ENCODE measurements around the gene GUCA1A. TPM values are rescaled to one million over a fixed set of nuclear protein-coding genes. Genes with fewer than 3 reads are reported as not detected.
"Not testable (repeated sequence)": the region's sequence is repeated elsewhere in the genome, so short reads cannot be mapped to it uniquely, and the experiment has no call there.

Gene GUCA1A
- total RNA-seq, 1 donor from 2014 or later, result not detected

DNA sequence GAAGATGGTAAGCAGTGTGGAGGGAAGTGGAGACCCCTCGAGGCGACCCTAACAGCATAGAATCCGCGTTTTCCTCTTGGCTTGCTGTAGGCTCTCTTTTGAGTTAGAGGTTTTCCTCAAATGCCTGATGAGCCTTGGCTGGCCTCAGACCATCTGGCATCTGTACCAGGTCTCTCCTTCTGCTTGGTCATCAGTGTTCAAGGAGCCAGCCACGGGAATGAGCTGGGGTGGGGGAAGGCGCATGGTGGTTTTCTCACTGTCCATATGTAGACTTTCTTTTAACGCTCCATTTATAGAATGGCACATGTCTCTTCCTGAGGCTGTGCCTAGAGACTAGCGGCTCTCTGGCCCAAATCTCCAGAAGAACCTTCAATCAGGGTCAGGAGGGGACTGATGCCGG lies 8.1 kb upstream of the GUCA1A start:
- no peak for TF ChIP-seq POLR2AphosphoS5 (IDR thresholded peaks at IDR 0.05; ENCODE audit: insufficient read depth in 1 of 2, low read depth in 1 of 2)
- TF ChIP-seq POLR2A (IDR thresholded peaks at IDR 0.05), result no peak
- TF ChIP-seq, protein P1, sequence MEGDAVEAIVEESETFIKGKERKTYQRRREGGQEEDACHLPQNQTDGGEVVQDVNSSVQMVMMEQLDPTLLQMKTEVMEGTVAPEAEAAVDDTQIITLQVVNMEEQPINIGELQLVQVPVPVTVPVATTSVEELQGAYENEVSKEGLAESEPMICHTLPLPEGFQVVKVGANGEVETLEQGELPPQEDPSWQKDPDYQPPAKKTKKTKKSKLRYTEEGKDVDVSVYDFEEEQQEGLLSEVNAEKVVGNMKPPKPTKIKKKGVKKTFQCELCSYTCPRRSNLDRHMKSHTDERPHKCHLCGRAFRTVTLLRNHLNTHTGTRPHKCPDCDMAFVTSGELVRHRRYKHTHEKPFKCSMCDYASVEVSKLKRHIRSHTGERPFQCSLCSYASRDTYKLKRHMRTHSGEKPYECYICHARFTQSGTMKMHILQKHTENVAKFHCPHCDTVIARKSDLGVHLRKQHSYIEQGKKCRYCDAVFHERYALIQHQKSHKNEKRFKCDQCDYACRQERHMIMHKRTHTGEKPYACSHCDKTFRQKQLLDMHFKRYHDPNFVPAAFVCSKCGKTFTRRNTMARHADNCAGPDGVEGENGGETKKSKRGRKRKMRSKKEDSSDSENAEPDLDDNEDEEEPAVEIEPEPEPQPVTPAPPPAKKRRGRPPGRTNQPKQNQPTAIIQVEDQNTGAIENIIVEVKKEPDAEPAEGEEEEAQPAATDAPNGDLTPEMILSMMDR (IDR thresholded peaks at IDR 0.05), result no peak
- no peaks in the 10 kb centered on the region for H3K9me3 ChIP-seq
- peaks cover 4% of the 10 kb centered on the region for H3K4me1 ChIP-seq
- no peaks in the 10 kb centered on the region for H3K27me3 ChIP-seq
- DNase-seq (ENCODE audit: extremely low spot score in 2 of 2), result no peak
- no peak overlapping the region for H3K27ac ChIP-seq
- intact Hi-C loops (cut with DNase I), result loop anchor here (5.0 kb wide), 1 partner anchor 88 kb away; no protein-coding TSS in a partner anchor
- H3K36me3 ChIP-seq, result no peaks in the 10 kb centered on the region
- no peak overlapping the region for H3K4me3 ChIP-seq

DNA sequence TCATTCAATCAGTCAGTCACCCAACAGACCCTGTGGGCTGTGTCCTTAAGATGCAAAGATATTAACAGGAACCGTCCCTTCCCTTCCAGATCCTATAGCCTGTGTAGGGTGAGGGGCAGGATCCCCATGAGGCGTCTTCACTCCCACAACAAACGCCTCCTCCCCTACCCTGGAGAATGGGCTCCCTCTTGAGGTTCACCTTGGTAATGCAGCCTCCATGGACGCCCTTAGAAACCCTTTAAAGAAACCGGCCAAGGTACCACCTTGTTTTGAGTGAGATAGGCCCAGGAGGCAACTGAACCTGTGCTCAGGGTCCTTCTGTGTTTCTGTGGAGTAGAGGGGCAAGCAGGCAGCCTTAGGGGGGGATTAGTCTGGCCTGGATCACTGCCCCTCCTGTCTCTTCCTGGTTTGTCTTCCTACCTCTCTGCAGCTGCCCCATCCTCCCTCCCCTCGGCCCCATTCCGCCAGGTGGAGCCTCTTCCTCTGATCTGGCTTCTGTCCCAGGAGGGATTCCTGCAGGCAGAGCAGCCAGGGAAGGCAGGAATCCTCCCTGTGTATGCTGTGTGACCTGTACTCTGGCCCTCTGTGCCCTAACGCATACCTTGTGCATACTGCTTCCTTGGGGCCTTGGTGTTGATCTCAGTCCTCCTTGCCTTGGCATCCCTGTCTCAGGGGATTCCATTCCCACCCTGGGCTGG lies 6.6 kb upstream of the GUCA1A start:
- no peak overlapping the region for H3K27ac ChIP-seq

DNA sequence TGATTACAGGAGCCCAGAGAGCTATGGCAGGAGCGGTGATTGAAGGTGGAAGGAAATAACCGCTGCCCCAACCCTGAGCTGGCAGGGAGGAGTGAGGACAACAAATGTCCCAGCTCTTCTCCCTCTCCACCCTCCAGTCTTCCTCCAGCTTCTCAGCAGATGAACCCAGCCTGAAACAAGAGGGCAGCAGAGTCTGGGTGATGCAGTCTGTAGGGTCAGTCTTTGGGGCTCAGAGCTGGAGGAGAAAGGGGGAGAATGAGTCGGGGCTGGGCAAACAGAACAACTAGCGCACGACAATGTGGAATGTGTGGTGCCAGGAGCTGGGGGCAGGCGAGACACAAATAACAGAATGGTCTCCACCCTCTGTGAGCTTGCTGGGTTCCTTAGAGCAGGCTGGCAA lies 4.5 kb upstream of the GUCA1A start:
- H3K4me3 ChIP-seq, result no peak overlapping the region
- H3K9me3 ChIP-seq, result no peaks in the 10 kb centered on the region
- intact Hi-C loops (cut with DNase I), result loop anchor here (5.0 kb wide), 1 partner anchor 91 kb away; no protein-coding TSS in a partner anchor
- no peaks in the 10 kb centered on the region for H3K4me1 ChIP-seq
- no peaks in the 10 kb centered on the region for H3K36me3 ChIP-seq
- H3K27ac ChIP-seq, result no peak overlapping the region
- H3K27me3 ChIP-seq, result no peaks in the 10 kb centered on the region
- DNase-seq (ENCODE audit: extremely low spot score in 2 of 2), result peak in 1 of 2 donors; percentile 67
- TF ChIP-seq POLR2A (IDR thresholded peaks at IDR 0.05), result no peak
- no peak for TF ChIP-seq POLR2AphosphoS5 (IDR thresholded peaks at IDR 0.05; ENCODE audit: insufficient read depth in 1 of 2, low read depth in 1 of 2)
- TF ChIP-seq, protein P1 (IDR thresholded peaks at IDR 0.05), result no peak

More for the DNA sequence above, 6.6 kb upstream of the GUCA1A start:
- Histone ChIP-seq H3K36me3 (no peaks in the 10 kb centered on the region), H3K9me3 (no peaks in the 10 kb centered on the region), H3K4me1 (no peaks in the 10 kb centered on the region), H3K4me3 (no peak overlapping the region), H3K27me3 (no peaks in the 10 kb centered on the region)
- intact Hi-C loops (cut with DNase I), result loop anchor here (5.0 kb wide), 1 partner anchor 89 kb away; no protein-coding TSS in a partner anchor
- TF ChIP-seq, protein P1 (IDR thresholded peaks at IDR 0.05), result peak; percentile 91 to 95 (median 93)
- no peak for TF ChIP-seq POLR2AphosphoS5 (IDR thresholded peaks at IDR 0.05; ENCODE audit: insufficient read depth in 1 of 2, low read depth in 1 of 2)
- DNase-seq (ENCODE audit: extremely low spot score in 2 of 2), result peak in 1 of 2 donors; percentile 74

DNA sequence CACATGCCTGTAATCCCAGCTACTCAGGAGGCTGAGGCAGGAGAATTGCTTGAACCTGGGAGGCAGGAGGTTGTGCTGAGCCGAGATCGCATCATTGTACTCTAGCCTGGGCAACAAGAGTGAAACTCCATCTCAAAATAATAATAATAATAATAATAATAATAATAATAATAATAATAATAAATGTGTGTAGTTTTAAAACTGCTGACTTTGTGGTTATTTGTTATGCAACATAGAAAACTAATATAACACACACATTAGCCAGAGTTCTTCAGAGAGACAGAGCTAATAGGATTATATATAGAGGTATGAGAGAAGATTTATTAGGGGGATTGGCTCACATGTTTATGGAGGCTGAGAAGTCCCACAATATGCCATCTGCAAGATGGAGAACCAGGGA lies 3.4 kb upstream of the GUCA1A start:
- not testable (repeated sequence) for H3K4me1 ChIP-seq; H3K4me3 ChIP-seq; DNase-seq (ENCODE audit: extremely low spot score in 2 of 2); H3K9me3 ChIP-seq; H3K36me3 ChIP-seq; H3K27me3 ChIP-seq; H3K27ac ChIP-seq
- intact Hi-C loops (cut with DNase I), result loop anchor here (5.0 kb wide), 1 partner anchor 92 kb away; no protein-coding TSS in a partner anchor

DNA sequence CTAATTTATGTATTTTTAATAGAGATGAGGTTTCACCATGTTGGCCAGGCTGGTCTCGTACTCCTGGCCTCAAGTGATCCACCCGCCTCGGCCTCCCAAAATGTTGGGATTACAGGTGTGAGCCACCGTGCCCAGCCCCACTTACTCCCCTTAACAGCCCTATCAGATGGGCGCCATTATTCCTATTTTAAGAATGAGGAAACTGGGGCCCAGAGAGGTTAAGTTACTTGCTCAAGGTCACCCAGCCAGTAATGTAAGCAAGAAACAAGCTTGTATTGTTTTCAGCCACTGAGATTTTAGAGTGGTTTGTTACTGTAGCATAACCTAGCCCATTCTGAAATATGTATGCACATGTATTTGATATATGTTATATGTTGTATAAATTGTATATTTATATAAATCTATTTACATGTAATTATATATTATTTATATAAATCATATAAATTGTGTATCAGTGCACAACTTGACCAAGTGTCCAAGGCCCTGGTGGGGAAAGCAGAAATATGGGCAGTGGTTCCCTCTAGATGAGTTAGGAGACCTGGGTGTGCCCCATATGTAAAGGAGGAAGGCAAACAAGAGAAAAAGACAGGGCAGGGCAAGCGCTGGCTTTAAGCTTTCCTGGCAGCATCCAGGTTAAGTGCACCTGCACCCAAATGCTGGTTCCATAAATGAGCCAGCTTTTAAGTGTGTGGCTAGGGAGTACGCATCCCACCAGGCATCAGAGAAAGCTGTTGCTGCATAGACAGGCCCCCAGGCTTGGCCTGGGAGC lies 1.2 kb upstream of the GUCA1A start:
- no peaks in the 10 kb centered on the region for H3K27me3 ChIP-seq
- no peak for TF ChIP-seq POLR2A (IDR thresholded peaks at IDR 0.05)
- H3K4me3 ChIP-seq, result no peak overlapping the region
- DNase-seq (ENCODE audit: extremely low spot score in 2 of 2), result no peak
- intact Hi-C loops (cut with DNase I), result no loop called here
- no peaks in the 10 kb centered on the region for H3K9me3 ChIP-seq
- H3K27ac ChIP-seq, result no peak overlapping the region
- H3K36me3 ChIP-seq, result no peaks in the 10 kb centered on the region
- no peaks in the 10 kb centered on the region for H3K4me1 ChIP-seq

DNA sequence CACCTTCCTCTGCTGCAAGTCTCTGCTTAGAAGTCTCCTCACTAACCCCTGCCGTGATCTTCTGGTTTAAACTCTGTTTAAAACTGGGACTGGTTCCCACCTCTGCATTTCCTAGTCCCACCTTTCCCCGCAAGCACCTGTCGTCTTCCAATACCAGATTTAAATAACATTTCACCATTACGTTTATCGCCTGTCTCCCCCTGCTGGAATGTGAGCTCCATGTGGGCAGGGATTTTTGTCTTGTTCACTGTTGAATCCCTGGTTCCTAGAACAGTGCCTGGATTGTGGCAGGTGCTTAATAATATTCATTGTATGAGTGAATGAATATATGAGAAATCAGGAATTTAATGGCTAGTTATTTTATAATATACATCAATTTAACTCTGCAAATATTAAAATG lies 2.7 kb downstream of the GUCA1A start:
- no peaks in the 10 kb centered on the region for H3K36me3 ChIP-seq
- no peak overlapping the region for H3K27ac ChIP-seq
- TF ChIP-seq POLR2A (IDR thresholded peaks at IDR 0.05), result no peak
- no peak overlapping the region for H3K4me3 ChIP-seq
- DNase-seq (ENCODE audit: extremely low spot score in 2 of 2), result no peak
- H3K9me3 ChIP-seq, result no peaks in the 10 kb centered on the region
- no peaks in the 10 kb centered on the region for H3K4me1 ChIP-seq
- no peaks in the 10 kb centered on the region for H3K27me3 ChIP-seq
- intact Hi-C loops (cut with DNase I), result no loop called here

Measured in vagina (tissue), 2 donors.